ENCODE results near the gene GALNT14.

The GALNT14 gene

DNA sequence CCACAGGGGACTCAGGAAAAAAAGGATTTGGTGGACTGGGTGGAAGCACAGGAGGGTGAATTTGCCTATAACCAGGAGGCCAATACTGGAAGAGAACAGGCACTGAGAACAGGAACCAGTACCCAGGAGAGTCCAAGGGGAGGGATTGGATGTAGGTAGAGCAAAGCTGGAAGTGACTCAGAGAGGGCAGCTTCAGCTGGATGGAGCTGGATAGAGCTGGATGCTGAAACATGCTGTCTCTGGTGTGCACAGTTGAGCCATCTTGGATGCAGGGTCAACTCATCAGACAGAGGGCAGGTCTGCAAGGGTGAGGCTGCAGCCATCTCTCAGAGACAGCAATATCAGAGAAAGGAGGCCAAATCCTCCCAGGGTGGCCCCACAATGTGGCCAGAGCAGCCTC lies 134.0 kb downstream of the GALNT14 start:
- no peak for DNase-seq

DNA sequence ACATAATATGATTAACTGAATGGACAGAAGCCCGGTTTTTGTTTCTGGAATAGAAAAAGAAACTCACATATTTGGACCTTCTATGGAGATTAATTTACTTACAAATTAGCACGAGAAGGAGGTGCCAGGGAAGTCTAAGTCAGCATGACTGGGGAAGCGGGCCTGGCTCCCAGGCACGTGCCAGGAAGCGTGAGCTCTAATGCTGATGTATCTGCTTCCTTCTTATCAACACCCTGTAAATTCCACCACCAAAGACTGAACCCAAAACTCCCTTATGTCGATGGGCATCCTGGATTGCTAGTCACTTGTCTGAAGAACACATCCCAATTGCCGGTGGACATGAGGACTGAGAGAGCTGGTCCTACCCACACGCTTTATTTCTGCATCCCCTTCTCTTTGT lies 134.5 kb downstream of the GALNT14 start:
- DNase-seq, result no peak

DNA sequence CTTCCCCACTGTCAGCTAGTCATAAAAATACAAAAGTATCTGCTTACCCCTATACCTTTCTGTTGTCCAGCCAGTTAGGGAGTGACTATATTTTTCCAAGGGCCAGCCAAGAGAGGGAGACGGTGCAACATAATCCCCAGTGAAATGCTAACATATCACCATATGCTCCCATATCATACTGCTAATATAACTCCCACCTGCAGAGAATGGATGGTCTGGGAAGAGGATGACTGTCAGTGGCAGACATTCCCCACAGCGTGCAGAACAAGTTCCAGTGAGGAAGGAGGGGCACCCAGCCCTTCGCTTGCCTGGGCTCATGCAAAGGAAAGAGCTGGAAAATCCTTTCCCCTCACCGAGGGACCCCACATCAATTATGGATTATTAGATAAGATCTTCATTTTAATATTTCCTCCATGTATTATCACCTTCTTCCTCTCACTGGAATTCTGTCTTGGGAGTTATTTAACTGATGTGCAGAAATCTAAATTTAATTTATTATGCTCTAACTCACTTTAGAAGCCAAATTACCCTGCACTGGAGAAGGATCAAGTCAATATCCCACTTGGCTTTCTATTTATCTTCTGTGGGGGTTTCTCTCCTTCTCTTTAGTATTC lies 135.6 kb downstream of the GALNT14 start:
- DNase-seq, result no peak

DNA sequence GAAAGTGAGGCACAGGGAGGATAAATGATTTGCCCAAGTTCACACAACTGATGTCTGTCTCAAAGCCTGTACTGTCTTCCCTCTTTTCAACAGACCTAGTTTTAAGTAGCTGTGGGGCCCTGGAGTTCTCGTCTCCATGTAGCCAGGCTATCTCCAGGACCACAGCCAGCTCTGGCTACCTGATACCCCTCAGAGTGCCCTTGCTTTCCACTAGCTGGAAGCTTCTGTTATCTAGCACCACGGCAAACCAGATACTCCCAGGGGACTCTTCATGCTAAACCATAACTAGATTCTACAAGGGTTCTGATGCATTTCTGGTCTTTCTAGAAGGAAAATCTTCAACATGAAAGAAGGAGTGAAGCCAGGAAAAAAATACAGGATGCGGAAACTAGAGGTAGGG lies 137.3 kb downstream of the GALNT14 start:
- DNase-seq, result no peak

DNA sequence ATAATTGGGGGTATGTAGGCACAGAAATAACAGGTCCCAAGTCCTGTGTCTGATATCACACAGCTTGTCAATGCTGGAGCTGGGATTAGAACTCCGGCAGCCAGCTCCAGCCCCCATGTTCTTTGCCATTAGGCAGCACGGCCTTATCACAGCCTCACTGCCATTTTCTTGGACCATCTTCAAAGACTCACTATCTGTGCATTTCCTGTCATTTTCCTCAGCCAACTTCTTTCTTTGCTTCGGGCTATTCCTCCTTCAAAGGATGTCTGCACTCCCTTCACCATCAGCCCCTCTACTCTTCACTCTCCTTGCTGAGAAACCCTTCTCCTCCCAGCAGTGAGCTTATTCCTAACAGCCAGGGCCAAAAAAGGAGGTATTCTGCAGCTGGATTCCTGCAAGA lies 139.6 kb downstream of the GALNT14 start:
- DNase-seq, result no peak

DNA sequence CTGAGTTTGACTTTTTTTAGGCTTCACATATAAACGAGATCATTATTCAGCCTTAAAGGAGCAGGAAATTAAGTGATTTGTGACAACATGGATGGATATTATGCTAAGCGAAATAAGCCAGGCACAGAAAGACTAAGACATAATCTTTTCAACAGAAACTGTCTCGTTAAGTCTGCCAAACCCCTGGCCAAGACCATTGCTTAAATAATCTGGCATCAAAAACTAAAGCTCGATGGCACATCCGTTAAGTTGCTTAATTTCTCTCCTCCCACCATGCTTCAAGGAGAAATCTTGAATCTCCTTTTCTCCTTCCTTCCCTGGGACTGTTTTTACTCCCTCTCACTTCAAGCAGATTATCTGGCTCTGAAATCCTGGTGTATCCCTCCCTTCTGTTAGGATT lies 140.3 kb downstream of the GALNT14 start:
- no peak for DNase-seq

DNA sequence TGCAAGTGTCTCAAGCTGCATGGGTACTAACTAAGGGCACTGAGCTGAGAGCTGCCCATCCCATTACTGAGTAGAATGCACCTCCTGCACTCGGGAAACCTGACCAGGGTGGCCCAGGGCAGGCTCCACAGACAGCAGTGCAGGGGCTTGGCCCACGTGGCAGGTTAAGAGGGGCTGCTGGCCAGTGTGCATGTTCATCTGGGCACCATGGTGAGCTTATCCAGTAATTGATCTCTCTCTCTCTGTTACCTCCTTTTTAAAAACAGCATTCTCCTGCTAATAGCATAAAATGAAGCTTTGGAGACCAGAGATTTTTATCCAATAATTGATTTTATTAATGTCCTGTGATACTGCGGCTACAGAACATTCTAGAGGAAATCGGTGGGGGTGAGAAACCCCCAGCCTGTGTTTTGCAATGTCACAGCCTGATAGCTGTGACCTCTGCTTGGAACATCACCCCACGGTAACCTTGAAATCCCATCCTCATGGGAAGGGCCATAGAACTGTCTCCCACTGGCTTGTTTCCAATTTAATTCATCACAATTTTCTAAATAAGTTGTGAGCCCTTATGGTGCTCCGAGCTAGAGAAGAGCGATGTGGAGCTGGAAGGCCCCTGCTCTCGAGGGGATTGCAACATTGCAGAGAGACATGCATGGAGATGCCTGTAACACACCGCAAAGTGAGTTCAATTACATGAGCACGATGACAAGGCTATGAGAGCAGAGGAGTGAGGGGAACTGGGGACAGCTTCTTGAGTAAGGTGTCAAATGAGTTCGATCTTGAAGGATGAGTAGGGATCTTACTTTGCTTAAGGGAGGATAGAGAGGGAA lies 143.8 kb downstream of the GALNT14 start:
- no peak for DNase-seq

DNA sequence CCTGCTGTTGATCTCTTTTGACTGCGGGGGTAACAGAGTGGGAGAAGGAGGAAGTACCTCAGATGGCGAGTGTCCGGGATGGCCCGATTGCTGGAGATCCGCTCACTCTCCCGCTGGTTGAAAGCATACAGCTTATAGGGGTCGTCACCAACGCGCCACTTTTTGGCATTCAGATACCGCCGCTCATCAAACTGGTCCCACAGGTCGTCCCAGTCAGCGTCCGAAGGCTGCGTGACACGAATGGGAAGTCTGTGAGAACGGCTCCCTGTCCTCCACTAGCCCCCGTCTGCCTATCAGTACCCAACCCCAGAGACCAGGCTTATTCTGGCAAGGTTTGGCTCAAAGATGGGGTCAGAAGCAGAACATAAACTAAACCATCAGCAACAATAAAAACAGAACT lies 145.5 kb downstream of the GALNT14 start:
- no peak for DNase-seq

DNA sequence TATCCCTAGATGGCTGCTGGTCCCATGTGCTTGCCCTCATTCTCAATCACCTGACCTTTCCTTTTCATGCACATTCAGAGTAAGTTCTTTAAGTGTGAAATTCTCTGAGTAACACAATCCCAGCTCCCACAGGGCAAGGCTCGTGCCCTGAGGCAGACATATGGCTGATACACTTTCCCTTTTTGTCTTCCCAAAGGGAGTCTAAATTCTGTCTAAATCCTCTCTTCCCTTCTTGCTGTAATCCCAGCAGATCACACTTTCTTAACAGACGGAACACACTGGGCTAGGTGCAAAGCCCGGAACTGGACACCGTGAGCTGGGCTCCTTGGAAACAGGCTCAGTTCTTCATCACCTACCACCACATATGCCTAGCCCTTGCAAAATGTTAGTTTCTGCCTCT lies 147.6 kb downstream of the GALNT14 start:
- DNase-seq, result no peak

DNA sequence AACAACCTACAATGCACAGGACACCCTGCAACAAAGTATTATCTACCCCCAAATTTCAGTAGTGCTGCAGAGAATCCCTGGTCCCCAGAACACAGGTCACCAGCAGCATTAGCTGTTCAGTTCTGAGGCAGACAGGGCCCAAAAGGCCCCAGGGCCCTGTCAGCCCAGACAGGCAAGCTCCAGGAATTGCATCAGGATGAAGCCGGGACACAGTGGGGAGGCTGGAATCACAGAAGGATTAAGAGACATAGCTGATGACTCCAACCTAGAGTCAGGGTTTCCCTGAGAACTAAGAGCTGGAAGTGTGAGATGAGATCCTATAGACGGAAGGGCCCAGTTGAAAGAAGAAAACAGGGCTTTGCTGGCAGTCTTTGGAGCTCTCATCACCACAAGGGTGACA lies 148.1 kb downstream of the GALNT14 start:
- DNase-seq, result no peak

DNA sequence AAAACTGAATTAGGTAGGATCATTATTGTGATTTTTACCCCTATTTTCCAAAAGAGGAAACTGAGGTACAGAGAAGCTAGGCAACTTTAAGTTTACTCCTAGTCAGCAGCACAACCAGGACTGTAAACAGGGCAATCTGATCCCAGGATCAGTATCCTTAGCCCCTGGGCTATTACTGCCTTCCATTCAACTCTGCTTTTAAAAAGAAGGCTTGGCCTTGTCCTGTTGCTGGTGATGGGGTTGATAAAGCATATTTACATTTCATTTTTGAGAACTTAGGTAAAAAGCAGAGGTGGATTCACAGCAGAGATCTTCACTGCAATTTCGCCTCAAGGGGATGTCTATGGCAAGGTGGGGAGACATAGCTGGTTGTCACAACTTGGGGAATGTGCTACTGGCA lies 148.5 kb downstream of the GALNT14 start:
- DNase-seq, result no peak

DNA sequence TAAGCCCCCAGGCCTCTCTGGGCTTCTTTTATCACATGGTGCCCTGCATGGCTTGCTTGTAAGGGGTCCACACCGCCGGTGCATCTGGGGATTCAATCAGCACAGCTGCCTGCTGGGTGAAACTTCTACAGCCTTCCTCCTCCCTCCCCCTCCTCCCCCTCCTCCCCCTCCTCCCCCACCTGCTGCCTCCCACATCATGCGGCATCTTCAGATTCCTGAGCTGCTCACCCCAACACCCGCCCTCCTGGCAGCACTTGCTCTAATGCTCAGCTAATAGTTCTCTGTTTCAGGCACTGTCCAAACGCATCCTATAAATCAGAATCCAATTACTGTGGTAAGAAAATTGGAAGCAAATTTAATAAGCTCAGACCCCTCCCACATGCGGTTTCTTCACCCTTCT lies 150.7 kb downstream of the GALNT14 start:
- DNase-seq, result no peak

DNA sequence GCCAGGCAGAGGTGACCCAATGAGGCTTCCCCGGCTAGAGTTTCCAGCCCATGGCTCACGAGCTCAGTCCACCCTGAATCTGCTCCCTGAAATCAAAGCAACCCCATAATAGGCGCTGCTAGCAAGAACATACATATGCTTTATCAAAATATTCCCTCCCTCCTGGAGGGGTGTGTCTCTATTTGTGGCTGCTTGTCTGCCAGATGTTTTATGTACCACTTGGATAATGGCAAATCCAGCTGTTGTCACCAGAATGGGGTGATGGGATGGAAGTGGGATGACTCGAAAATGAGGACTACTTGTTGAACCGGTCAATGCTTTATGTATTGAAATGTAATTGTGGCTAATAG lies 152.0 kb downstream of the GALNT14 start:
- DNase-seq, result no peak

DNA sequence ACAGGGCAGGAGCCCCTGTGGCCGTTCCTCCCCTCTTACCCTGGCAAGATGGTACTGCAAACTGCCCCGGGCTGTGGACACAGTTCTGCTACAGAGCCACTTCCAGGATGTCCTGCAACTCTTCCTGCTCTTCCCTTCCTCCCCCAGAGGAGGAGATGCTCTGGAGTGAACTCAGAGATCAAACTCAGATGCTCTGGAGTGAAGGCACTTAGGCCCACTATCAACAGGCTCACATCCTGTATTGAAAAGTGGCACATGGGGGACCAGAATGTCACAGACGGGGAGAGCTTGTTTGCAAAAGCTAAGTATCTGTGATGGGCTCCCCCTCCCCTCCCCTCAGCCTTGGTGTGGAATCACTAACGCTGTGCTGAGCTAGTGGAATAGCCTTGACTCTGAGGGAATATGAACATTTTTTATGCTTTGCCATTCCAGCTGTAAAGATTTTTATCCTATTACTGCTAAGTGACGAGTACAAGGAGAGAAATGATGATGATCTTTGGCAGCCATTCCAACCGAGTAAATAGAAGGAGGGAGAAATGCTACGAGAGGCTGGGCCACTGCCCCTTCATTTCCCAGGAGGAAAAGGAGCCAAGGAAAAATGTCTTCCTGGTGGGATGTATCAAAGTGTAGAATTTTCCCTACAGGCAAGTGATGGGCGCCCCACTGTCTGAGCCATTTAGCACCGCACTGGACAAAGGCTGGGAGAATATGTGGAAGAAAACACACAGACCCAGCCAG lies 152.6 kb downstream of the GALNT14 start:
- DNase-seq, result no peak

DNA sequence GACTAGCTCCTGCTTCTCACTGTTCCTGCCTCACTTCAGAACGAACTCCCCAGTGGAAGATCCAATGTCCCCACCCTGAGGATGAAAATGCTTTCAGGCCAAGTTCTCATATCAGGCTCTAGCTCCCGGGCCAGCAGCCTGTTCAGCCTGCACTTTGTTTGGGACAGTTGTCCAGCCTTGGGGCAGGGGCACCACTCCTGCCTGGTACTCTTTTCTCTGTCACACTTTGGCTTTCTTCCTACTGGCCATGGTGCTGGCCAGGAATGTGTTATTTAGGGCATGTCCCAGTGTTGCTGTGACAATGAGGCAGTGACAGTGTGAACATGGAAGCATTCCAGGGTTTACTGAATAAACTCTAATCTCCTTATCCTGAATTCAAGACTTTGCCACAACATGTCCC lies 154.1 kb downstream of the GALNT14 start:
- no peak for DNase-seq

DNA sequence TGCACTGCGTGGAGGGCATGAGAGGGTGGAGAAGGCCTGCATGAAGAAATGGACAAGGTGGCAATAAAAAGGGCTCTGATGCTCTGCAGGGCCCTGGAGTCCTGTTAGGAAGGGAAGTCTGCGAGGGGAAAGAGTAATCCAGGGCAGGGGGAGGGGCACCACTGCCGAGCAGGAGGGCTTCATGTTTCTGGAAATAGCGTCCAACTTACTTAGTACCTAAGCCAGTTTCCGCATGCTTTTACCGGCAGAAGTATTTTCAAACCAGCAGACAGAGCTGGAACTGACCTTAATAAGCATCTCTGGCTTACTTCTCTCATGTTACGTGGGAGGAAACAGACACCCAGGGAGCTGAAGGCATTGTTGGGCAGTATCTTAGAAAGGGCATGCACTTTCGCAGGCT lies 156.7 kb downstream of the GALNT14 start:
- DNase-seq, result no peak

DNA sequence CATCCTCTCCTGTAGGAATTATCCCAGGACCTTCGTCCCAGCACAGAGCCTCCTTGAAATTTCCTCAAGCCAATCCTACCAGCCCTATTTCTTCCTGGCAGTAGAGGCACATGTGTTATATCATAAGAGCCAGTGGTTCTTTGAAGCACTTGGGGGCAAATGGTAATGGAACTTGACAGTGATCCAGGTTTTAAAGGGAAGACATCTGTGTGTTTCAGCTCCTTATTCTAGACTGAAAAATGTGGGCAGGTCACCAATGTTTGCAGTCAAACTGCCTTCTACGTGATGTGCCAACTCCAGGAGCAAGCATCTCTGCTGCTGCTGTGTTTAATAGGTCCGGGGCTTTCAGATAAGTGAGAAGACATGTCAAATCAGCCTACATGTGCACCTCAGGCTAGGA lies 157.1 kb downstream of the GALNT14 start:
- DNase-seq, result no peak

DNA sequence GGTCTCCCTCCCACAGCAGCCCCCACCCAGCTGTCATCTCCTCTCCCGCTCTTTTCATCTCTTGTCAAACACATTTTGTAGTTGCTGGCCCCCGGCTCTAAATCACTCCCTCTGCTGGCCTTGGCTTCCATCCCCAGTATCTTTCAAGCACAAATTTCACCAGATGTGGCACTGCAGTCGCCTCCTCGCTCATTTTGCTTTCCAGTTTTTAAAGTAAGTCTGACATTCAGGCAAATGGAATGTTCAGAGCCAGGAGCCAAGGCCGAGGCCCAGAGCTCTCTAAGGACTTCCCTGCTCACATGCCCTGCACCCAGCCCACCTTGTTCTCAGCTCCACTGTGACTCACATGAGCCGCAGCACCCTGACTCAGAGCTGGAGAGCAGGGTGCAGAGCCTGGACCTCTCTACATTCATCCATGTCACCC lies 158.4 kb downstream of the GALNT14 start:
- DNase-seq, result no peak

DNA sequence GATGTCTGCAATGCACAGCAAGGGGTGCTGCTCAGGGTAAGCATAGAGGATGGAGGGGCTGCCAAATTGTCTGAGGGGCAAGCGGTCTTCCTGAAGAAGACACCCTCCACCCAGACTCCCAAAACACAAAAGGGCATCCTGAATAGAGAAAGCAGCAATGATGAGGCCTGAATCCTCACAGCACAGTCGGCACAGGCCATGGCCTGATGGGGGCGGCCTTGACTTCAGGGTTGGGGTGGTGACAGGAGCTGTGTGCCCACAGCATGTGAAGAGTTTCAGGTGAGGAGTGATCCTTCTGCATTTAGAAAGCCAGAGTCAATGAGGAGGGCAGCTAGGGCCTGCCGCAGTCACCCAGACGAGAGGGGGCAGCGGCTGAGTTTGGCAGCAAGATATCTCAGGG lies 159.4 kb downstream of the GALNT14 start:
- no peak for DNase-seq

DNA sequence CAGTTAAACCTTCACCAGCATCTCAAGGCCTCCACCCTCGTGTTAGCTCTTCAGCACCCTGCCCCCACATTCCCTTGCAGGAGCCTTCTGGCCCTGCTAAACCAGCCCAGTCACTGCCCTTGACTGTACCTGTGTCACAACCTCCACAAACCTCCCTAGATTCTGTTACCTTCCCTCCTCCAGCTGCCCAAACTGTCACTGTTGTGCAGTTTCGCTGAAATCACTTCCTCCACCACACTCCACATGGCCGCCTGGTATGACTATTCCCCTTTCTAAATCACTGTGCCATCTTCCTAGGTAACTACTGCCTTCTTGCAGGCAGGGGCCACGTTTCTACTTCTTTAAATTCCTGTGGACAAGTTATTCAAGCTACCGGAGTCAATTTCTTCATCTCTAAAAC lies 160.2 kb downstream of the GALNT14 start:
- no peak for DNase-seq

DNA sequence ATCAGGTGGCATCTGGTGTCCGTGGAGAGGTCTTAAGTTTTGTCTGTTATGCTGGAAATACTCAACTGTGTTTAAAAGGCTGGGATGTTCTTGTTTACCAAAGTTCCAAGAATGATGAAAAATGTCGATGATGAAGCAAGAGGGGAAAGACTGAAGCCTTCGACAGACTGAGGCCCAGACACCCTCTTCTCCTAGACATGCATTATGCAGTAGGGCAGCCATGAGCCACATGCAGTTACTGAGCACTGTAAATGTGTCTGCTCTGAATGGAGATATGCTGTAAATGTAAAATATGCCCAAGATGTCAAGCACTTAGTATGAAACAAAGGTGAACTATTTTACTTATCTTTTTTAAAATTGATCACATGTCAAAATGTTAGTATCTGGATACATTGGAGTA lies 163.1 kb downstream of the GALNT14 start:
- no peak for DNase-seq

DNA sequence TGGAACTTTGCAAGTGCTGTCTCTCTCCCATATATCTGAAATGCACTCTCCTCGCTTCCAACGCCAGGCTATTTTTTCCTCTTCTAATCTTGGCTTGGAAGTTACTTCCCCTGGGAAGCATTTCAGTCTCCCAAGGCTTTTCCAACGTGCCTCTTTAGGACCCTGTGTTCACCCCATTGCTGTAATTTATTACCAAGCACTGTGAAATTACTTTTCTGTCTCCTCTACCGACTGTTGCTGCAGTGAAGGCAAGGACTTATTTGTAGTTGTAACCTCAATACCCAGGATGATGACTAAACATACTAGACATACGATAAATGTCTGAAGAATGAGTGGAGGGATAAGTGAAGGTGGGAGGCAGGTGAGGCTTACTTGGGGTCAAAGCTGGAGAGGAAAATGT lies 163.7 kb downstream of the GALNT14 start:
- DNase-seq, result no peak

DNA sequence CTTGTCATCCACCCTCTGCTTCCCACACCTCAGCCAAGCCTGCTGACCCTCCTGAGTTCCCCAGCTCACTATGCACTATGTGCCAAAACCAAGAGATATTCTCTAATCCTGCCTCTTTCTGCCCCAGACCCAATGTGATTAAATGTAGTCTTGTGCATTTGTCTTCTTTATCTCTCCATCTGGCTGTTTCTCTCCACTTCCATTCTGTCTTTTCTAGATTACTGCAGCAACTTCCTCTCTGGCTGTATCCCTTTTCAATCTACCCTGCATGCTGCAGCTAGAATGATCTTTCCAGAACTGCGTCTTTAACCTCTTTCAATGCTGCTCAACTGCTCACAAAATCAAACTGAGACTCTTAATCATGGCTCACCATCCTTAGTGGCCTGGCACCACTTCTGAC lies 164.1 kb downstream of the GALNT14 start:
- DNase-seq, result no peak

All from stimulated activated CD4-positive, alpha-beta T cell treated with anti-CD3 and anti-CD28 coated beads, Interleukin-12 subunit alpha, Interleukin-12 subunit beta, amount 100 ng/mL, for 4 hours (primary cell).